ENCODE results near the gene NRSN2. TPM values are rescaled to one million over a fixed set of nuclear protein-coding genes. Genes with fewer than 3 reads are reported as not detected.
"Not testable (repeated sequence)": the region's sequence is repeated elsewhere in the genome, so short reads cannot be mapped to it uniquely, and the experiment has no call there.

The NRSN2 gene
- total RNA-seq, 1 experiment from 2014 or later = 0.42 TPM

DNA sequence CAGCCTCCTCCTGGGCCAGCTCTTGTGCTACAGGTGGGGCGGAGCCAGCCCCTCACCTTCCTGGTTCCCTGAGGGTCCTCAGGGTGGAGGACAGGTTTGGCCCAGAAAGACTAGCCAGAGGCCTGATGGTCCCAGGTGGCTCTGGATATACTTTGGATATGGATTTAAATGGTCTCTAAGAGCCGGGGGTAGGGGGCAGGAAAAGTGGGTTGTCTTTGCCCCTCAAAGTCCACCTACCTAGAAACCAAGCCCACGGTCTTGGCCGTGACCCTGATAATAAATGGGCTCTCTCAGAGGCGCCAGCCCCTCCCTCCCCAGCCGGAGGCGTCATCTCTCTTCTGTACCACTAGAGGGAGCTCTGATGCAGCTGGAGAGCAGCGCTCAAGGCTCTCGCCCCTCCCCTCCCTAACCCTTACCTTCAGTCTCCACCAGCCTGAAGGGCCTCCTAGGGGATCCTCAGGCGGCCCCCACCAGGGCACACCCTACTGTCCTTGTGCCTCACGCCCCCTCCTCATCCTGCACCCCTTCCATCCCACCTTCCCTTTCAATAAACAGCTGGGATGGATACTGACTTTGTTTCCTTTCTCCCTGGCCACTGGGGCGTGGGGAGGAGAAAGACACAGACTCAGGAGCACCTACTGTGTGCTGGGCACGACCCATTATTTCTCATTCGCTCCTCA, 7.5 kb downstream of the NRSN2 start:
- DNase-seq = peak; percentile 77
- Mint-ChIP-seq H3K36me3 (ENCODE audit: insufficient read depth, unreplicated experiment) (no peaks in the 10 kb centered on the region), H3K27ac (ENCODE audit: unreplicated experiment) (no peak overlapping the region), H3K9me3 (ENCODE audit: low read depth, unreplicated experiment) (no peaks in the 10 kb centered on the region), H3K4me3 (ENCODE audit: low read depth, unreplicated experiment) (no peak overlapping the region), H3K4me1 (ENCODE audit: low read depth, unreplicated experiment) (peaks cover 10% of the 10 kb centered on the region), H3K27me3 (ENCODE audit: unreplicated experiment) (no peaks in the 10 kb centered on the region)
- no TSS peak for BruUV-seq (replicated peaks)
- CTCF ChIA-PET = interaction anchor here (0.9 to 1.0 kb wide), 3 partner anchors 9 to 291 kb away, joined by 3 to 4 read pairs (median 3); no protein-coding TSS in a partner anchor
- intact Hi-C loops (cut with micrococcal nuclease; ENCODE audit: unreplicated experiment) = loop anchor here (1.0 to 10.0 kb wide), 2 partner anchors 125 to 290 kb away; no protein-coding TSS in a partner anchor
- TF ChIP-seq, protein P1, sequence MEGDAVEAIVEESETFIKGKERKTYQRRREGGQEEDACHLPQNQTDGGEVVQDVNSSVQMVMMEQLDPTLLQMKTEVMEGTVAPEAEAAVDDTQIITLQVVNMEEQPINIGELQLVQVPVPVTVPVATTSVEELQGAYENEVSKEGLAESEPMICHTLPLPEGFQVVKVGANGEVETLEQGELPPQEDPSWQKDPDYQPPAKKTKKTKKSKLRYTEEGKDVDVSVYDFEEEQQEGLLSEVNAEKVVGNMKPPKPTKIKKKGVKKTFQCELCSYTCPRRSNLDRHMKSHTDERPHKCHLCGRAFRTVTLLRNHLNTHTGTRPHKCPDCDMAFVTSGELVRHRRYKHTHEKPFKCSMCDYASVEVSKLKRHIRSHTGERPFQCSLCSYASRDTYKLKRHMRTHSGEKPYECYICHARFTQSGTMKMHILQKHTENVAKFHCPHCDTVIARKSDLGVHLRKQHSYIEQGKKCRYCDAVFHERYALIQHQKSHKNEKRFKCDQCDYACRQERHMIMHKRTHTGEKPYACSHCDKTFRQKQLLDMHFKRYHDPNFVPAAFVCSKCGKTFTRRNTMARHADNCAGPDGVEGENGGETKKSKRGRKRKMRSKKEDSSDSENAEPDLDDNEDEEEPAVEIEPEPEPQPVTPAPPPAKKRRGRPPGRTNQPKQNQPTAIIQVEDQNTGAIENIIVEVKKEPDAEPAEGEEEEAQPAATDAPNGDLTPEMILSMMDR (IDR thresholded peaks at IDR 0.05; ENCODE audit: unreplicated experiment) = peak; percentile 81

DNA sequence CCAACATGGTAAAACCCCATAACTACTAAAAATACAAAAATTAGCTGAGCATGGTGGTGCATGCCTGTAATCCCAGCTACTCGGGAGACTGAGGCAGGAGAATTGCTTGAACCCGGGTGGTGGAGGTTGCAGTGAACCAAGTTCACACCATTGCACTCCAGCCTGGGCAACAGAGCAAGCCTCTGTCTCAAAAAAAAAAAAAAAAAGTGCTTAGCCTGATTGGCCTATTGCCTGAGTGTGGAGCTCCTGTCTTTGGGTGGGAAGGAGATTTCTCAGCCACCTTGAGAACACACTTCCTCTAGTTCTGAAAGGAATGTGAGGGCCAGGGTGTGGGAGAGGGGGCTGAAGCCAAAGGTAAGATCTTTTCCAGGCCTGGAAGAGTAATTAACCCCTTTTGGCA, 9.2 kb downstream of the NRSN2 start:
- H3K27me3 Mint-ChIP-seq (ENCODE audit: unreplicated experiment); H3K9me3 Mint-ChIP-seq (ENCODE audit: low read depth, unreplicated experiment); DNase-seq; H3K27ac Mint-ChIP-seq (ENCODE audit: unreplicated experiment); BruUV-seq (replicated peaks); H3K36me3 Mint-ChIP-seq (ENCODE audit: insufficient read depth, unreplicated experiment); H3K4me3 Mint-ChIP-seq (ENCODE audit: low read depth, unreplicated experiment): not testable (repeated sequence)
- CTCF ChIA-PET = interaction anchor here (0.7 to 1.3 kb wide), 2 partner anchors 76 to 94 kb away, joined by 4 read pairs; no protein-coding TSS in a partner anchor
- H3K4me1 Mint-ChIP-seq (ENCODE audit: low read depth, unreplicated experiment) = peaks cover 13% of the 10 kb centered on the region
- intact Hi-C loops (cut with micrococcal nuclease; ENCODE audit: unreplicated experiment) = loop anchor here (10.0 kb wide), 1 partner anchor 289 kb away; no protein-coding TSS in a partner anchor

DNA sequence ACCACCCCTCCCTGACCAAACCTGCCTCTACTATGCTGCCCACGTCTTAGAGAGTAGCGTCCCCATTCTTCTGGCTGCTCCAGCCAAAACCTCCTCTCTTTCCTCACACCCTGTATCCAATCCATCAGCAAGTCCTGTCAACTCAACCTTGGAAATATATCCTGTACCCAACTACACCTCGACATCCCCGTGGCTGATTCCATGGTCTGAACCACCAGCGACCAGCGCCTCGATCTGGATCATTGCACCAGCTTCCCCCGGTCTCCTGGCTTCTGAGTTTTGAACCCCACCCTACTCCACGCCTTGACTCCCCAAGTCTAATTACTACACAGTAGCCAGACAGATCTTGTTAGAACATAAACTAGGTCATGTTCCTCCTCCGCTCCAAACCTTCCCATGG, 9.8 kb downstream of the NRSN2 start:
- no peak for DNase-seq
- no peak overlapping the region for H3K4me3 Mint-ChIP-seq (ENCODE audit: low read depth, unreplicated experiment)
- CTCF ChIA-PET = interaction anchor here (1.3 kb wide), 1 partner anchor 75 kb away, joined by 4 read pairs; no protein-coding TSS in a partner anchor
- no TSS peak for BruUV-seq (replicated peaks)
- no peak overlapping the region for H3K27ac Mint-ChIP-seq (ENCODE audit: unreplicated experiment)
- intact Hi-C loops (cut with micrococcal nuclease; ENCODE audit: unreplicated experiment) = loop anchor here (10.0 kb wide), 1 partner anchor 288 kb away; no protein-coding TSS in a partner anchor
- no peaks in the 10 kb centered on the region for H3K27me3 Mint-ChIP-seq (ENCODE audit: unreplicated experiment)
- TF ChIP-seq, protein P1 (IDR thresholded peaks at IDR 0.05; ENCODE audit: unreplicated experiment) = no peak
- H3K4me1 Mint-ChIP-seq (ENCODE audit: low read depth, unreplicated experiment) = peaks cover 18% of the 10 kb centered on the region
- H3K36me3 Mint-ChIP-seq (ENCODE audit: insufficient read depth, unreplicated experiment) = no peaks in the 10 kb centered on the region
- H3K9me3 Mint-ChIP-seq (ENCODE audit: low read depth, unreplicated experiment) = no peaks in the 10 kb centered on the region

DNA sequence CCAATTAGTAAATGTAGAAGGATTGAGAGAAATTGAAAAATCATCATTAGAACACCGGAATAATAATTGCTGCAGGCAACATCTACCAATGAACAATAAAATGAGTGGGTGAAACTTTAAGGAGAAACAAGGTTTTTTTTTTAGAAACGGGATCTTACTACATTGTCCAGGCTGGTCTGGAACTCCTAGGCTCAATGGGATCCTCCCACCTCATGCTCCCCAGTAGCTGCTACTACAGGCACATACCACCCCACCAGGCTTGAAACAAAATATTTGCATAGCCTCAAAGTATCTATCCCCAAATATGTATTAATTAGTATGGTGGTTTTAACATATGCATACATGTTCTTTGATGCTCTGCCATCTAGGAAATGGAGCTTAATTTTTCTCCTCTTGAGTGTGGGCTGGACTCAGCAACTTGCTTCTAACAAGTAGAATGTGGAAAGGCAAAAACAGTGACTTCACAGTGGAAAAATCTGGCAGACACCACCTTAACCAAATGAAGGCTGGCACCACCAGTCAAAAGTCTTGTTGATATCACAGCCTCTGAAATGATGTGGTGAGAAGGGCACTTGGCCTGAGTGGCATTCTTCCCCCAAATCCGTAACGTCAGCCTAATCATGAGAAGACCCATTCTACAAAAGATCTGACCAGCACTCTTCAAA, 12.1 kb downstream of the NRSN2 start:
- Mint-ChIP-seq H3K36me3 (ENCODE audit: insufficient read depth, unreplicated experiment) (peaks cover 7% of the 10 kb centered on the region), H3K27me3 (ENCODE audit: unreplicated experiment) (no peaks in the 10 kb centered on the region), H3K27ac (ENCODE audit: unreplicated experiment) (peak overlapping the region; percentile 27), H3K9me3 (ENCODE audit: low read depth, unreplicated experiment) (no peaks in the 10 kb centered on the region), H3K4me3 (ENCODE audit: low read depth, unreplicated experiment) (no peak overlapping the region), H3K4me1 (ENCODE audit: low read depth, unreplicated experiment) (peaks cover 21% of the 10 kb centered on the region)
- CTCF ChIA-PET = no interaction called here
- TF ChIP-seq, protein P1 (IDR thresholded peaks at IDR 0.05; ENCODE audit: unreplicated experiment) = no peak
- DNase-seq = no peak
- intact Hi-C loops (cut with micrococcal nuclease; ENCODE audit: unreplicated experiment) = loop anchor here (10.0 kb wide), 1 partner anchor 286 kb away; no protein-coding TSS in a partner anchor
- no TSS peak for BruUV-seq (replicated peaks)

Measured in Calu3 (cell line).